Right lobe of liver (tissue), 4 donors: ENCODE data around the gene IMPDH1.

Experiments used
- POLR2A ChIP-seq: fragments of 450-650 bp; IDR thresholded peaks from one replicate; pipeline ENCODE4 v1.6.1; 2017; ENCODE audit warnings: antibody characterized with exemption, mild to moderate bottlenecking
- TF ChIP-seq, protein P1 (sequence below), 4 donors: fragments of 200-600 bp in 3 of 4; fragments of 450-650 bp in 1 of 4; IDR thresholded peaks; one replicate each; pipeline versions ENCODE4 v1.5.1 to v1.8.0; 2016 to 2022; ENCODE audit warnings: antibody characterized with exemption in 4 of 4, mild to moderate bottlenecking in 2 of 4
- donor health status: DM: no; HTN: no; CAD: no.
- donor health status: DM: no; HTN: no; CAD: no.
- donor health status: DM: no; HTN: yes; CAD: no.

DNA sequence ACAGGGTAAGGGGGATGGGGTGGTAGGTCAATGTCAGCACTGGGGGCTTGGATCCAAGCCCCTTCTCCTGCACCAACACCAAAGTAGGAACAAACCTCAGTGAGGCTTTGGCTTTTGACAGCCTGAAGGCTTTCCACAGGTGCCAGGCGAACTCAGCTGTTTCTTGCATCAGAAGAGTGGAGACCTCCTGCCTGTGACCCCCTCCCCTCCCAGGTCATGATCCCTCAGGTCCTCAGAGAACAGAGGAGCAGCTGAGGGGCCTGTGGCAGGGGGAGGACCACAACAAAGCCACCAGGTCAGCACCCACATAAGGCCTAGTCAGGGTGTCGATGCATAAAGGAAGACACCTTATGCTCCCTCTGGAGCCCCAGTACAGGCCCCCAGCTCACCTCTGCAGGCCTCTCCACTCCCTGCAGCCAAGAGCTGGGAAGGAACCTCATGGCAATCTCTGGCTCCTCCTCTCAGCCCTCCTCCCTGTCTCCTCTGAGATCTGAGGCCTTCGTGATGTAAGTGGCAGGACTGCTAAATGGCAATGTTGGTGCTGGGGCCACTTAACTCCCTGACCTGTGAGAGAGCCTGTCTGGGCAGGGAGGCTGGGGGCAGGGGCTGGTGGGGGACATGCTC lies 29.2 kb downstream of the IMPDH1 start:
- TF ChIP-seq, protein P1, sequence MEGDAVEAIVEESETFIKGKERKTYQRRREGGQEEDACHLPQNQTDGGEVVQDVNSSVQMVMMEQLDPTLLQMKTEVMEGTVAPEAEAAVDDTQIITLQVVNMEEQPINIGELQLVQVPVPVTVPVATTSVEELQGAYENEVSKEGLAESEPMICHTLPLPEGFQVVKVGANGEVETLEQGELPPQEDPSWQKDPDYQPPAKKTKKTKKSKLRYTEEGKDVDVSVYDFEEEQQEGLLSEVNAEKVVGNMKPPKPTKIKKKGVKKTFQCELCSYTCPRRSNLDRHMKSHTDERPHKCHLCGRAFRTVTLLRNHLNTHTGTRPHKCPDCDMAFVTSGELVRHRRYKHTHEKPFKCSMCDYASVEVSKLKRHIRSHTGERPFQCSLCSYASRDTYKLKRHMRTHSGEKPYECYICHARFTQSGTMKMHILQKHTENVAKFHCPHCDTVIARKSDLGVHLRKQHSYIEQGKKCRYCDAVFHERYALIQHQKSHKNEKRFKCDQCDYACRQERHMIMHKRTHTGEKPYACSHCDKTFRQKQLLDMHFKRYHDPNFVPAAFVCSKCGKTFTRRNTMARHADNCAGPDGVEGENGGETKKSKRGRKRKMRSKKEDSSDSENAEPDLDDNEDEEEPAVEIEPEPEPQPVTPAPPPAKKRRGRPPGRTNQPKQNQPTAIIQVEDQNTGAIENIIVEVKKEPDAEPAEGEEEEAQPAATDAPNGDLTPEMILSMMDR (IDR thresholded peaks at IDR 0.05) = no peak
- no peak for TF ChIP-seq POLR2A
